Measurements from ENCODE around the gene SV2C.

Gene SV2C

DNA sequence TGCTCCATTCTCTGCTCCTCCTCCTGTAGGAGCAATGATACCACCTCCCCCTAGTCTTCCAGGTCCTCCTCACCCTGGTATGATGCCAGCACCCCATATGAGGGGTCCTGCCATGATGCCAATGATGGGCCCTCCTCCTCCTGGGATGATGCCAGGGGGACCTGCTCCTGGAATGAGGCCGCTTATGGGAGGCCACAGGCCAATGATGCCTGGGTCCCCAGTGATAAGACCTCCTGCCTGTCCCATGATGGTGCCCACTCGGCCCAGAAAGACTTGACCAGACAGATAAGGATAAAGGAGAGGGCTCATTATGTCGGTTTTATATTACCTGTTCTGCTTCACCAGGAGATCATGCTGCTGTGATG is 293.7 kb downstream of the SV2C start:
- no peak overlapping the region for H2AFZ ChIP-seq (ENCODE audit: low read depth, low read length)
- H3K4me2 ChIP-seq (ENCODE audit: insufficient read depth, low read length) = no peak overlapping the region
- no peaks in the 10 kb centered on the region for H3K79me2 ChIP-seq (ENCODE audit: insufficient read depth, low read length)
- H3K9ac ChIP-seq (ENCODE audit: low read depth, low read length) = no peak overlapping the region
- DNase-seq (no peak), ATAC-seq (ENCODE audit: insufficient read depth, low read depth) (no peak)
- H3K4me1 ChIP-seq (ENCODE audit: insufficient read depth, low read length) = no peaks in the 10 kb centered on the region
- H3K27me3 ChIP-seq (ENCODE audit: insufficient read depth, low read length, poor library complexity) = no peaks in the 10 kb centered on the region
- no peaks in the 10 kb centered on the region for H3K9me3 ChIP-seq (ENCODE audit: insufficient read depth, low read length, severe bottlenecking)
- H3K27ac ChIP-seq (ENCODE audit: low read length) = no peak overlapping the region
- TF ChIP-seq EZH2 (IDR thresholded peaks at IDR 0.05; ENCODE audit: borderline replicate concordance, low read depth, low read length, severe bottlenecking) = no peak
- TF ChIP-seq CTCF (IDR thresholded peaks at IDR 0.05; ENCODE audit: borderline replicate concordance, extremely low read depth, low read length, poor library complexity, severe bottlenecking) = no peak
- no peak overlapping the region for H3K4me3 ChIP-seq (ENCODE audit: low read depth in 1 of 2, low read length in 2 of 2)
- H4K20me1 ChIP-seq (ENCODE audit: insufficient read depth, low read length) = no peaks in the 10 kb centered on the region
- no peaks in the 10 kb centered on the region for H3K36me3 ChIP-seq (ENCODE audit: insufficient read depth, low read length)

- ATAC-seq (ENCODE audit: insufficient read depth, low read depth) (no peak), DNase-seq (no peak)
- Histone ChIP-seq H3K79me2 (ENCODE audit: insufficient read depth, low read length) (no peaks in the 10 kb centered on the region), H3K9ac (ENCODE audit: low read depth, low read length) (no peak overlapping the region), H3K36me3 (ENCODE audit: insufficient read depth, low read length) (no peaks in the 10 kb centered on the region), H3K27ac (ENCODE audit: low read length) (no peak overlapping the region), H3K4me2 (ENCODE audit: insufficient read depth, low read length) (no peak overlapping the region), H3K4me3 (ENCODE audit: low read depth in 1 of 2, low read length in 2 of 2) (no peak overlapping the region), H3K27me3 (ENCODE audit: insufficient read depth, low read length, poor library complexity) (no peaks in the 10 kb centered on the region), H3K4me1 (ENCODE audit: insufficient read depth, low read length) (no peaks in the 10 kb centered on the region), H4K20me1 (ENCODE audit: insufficient read depth, low read length) (no peaks in the 10 kb centered on the region), H2AFZ (ENCODE audit: low read depth, low read length) (no peak overlapping the region), H3K9me3 (ENCODE audit: insufficient read depth, low read length, severe bottlenecking) (no peaks in the 10 kb centered on the region)
- TF ChIP-seq CTCF (IDR thresholded peaks at IDR 0.05; ENCODE audit: borderline replicate concordance, extremely low read depth, low read length, poor library complexity, severe bottlenecking) (no peak), EZH2 (IDR thresholded peaks at IDR 0.05; ENCODE audit: borderline replicate concordance, low read depth, low read length, severe bottlenecking) (no peak)
Measured at GRCh38 chr5:76378355-76378754, 295.2 kb downstream of the SV2C start.

DNA sequence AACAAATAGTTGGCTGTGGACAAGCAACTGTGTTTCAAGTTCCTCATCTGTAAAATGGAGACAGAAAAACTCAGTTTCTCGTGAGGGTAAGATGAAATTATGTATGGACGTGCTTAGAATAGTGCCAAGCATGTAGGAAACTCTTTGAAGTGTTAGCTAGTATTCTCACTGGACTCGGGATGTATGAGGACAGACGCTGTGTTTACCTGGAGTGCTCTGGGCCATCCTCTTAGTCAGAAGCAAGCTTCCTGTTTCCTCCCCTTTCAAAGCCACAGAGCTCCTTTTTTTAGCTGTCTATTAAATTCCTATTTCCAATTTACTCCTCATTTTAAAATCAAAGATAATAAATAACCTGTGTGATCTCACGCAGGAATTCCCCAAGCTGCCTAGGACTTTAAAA is 296.1 kb downstream of the SV2C start:
- no peak overlapping the region for H2AFZ ChIP-seq (ENCODE audit: low read depth, low read length)
- no peak overlapping the region for H3K27ac ChIP-seq (ENCODE audit: low read length)
- no peak overlapping the region for H3K4me3 ChIP-seq (ENCODE audit: low read depth in 1 of 2, low read length in 2 of 2)
- no peak for DNase-seq
- no peaks in the 10 kb centered on the region for H3K36me3 ChIP-seq (ENCODE audit: insufficient read depth, low read length)
- no peak overlapping the region for H3K4me2 ChIP-seq (ENCODE audit: insufficient read depth, low read length)
- no peaks in the 10 kb centered on the region for H3K27me3 ChIP-seq (ENCODE audit: insufficient read depth, low read length, poor library complexity)
- no peaks in the 10 kb centered on the region for H3K4me1 ChIP-seq (ENCODE audit: insufficient read depth, low read length)
- ATAC-seq (ENCODE audit: insufficient read depth, low read depth) = no peak
- H3K9ac ChIP-seq (ENCODE audit: low read depth, low read length) = no peak overlapping the region
- no peaks in the 10 kb centered on the region for H3K79me2 ChIP-seq (ENCODE audit: insufficient read depth, low read length)
- no peaks in the 10 kb centered on the region for H3K9me3 ChIP-seq (ENCODE audit: insufficient read depth, low read length, severe bottlenecking)
- TF ChIP-seq EZH2 (IDR thresholded peaks at IDR 0.05; ENCODE audit: borderline replicate concordance, low read depth, low read length, severe bottlenecking) (no peak), CTCF (IDR thresholded peaks at IDR 0.05; ENCODE audit: borderline replicate concordance, extremely low read depth, low read length, poor library complexity, severe bottlenecking) (no peak)
- H4K20me1 ChIP-seq (ENCODE audit: insufficient read depth, low read length) = no peaks in the 10 kb centered on the region; the same call in 1 of the 2 replicates

- Histone ChIP-seq H3K27ac (ENCODE audit: low read length) (no peak overlapping the region), H3K9ac (ENCODE audit: low read depth, low read length) (no peak overlapping the region), H3K79me2 (ENCODE audit: insufficient read depth, low read length) (no peaks in the 10 kb centered on the region), H3K4me2 (ENCODE audit: insufficient read depth, low read length) (no peak overlapping the region), H3K9me3 (ENCODE audit: insufficient read depth, low read length, severe bottlenecking) (no peaks in the 10 kb centered on the region), H2AFZ (ENCODE audit: low read depth, low read length) (no peak overlapping the region), H3K4me1 (ENCODE audit: insufficient read depth, low read length) (no peaks in the 10 kb centered on the region), H3K36me3 (ENCODE audit: insufficient read depth, low read length) (no peaks in the 10 kb centered on the region), H3K27me3 (ENCODE audit: insufficient read depth, low read length, poor library complexity) (no peaks in the 10 kb centered on the region), H4K20me1 (ENCODE audit: insufficient read depth, low read length) (no peaks in the 10 kb centered on the region; the same call in 1 of the 2 replicates), H3K4me3 (ENCODE audit: low read depth in 1 of 2, low read length in 2 of 2) (no peak overlapping the region)
- TF ChIP-seq EZH2 (IDR thresholded peaks at IDR 0.05; ENCODE audit: borderline replicate concordance, low read depth, low read length, severe bottlenecking) (no peak), CTCF (IDR thresholded peaks at IDR 0.05; ENCODE audit: borderline replicate concordance, extremely low read depth, low read length, poor library complexity, severe bottlenecking) (no peak)
- ATAC-seq (ENCODE audit: insufficient read depth, low read depth) = no peak
- no peak for DNase-seq
Measured at GRCh38 chr5:76379855-76380254, 296.7 kb downstream of the SV2C start.
